ENCODE results near the gene KRTAP2-2.
"Not testable (repeated sequence)": the region's sequence is repeated elsewhere in the genome, so short reads cannot be mapped to it uniquely, and the experiment has no call there.

The KRTAP2-2 gene

GRCh38 chr17:41064301-41064700 is 9.3 kb upstream of the KRTAP2-2 start:
- no peak for DNase-seq (ENCODE audit: low read depth in 2 of 2)

- DNase-seq (ENCODE audit: low read depth in 2 of 2) = no peak
Measured at GRCh38 chr17:41063449-41063848, 8.4 kb upstream of the KRTAP2-2 start.

- no peak for DNase-seq (ENCODE audit: low read depth in 2 of 2)
Measured at GRCh38 chr17:41061964-41062363, 6.9 kb upstream of the KRTAP2-2 start.

GRCh38 chr17:41060052-41060604 is 5.1 kb upstream of the KRTAP2-2 start, which contains the start of gene KRTAP2-3:
KRTAP2-3 (minus strand) TSS chr17:41060114; CDS start chr17:41060050, 64 bp downstream.
- DNase-seq (ENCODE audit: low read depth in 2 of 2) = no peak

- DNase-seq (ENCODE audit: low read depth in 2 of 2) = not testable (repeated sequence)
Measured at GRCh38 chr17:41059276-41060051, 4.4 kb upstream of the KRTAP2-2 start.

GRCh38 chr17:41058741-41059140 is 3.7 kb upstream of the KRTAP2-2 start:
- no peak for DNase-seq (ENCODE audit: low read depth in 2 of 2)

- no peak for DNase-seq (ENCODE audit: low read depth in 2 of 2)
Measured at GRCh38 chr17:41057547-41057946, 2.5 kb upstream of the KRTAP2-2 start.

- DNase-seq (ENCODE audit: low read depth in 2 of 2) = not testable (repeated sequence)
Measured at GRCh38 chr17:41054556-41054955, 474 bp downstream of the KRTAP2-2 start.

- no peak for DNase-seq (ENCODE audit: low read depth in 2 of 2)
Measured at GRCh38 chr17:41054025-41054424, 1.0 kb downstream of the KRTAP2-2 start.

GRCh38 chr17:41052566-41052965 is 2.5 kb downstream of the KRTAP2-2 start:
- no peak for DNase-seq (ENCODE audit: low read depth in 2 of 2)

GRCh38 chr17:41049110-41049509 is 5.9 kb downstream of the KRTAP2-2 start:
- DNase-seq (ENCODE audit: low read depth in 2 of 2) = no peak

GRCh38 chr17:41048441-41048840 is 6.6 kb downstream of the KRTAP2-2 start:
- DNase-seq (ENCODE audit: low read depth in 2 of 2) = no peak

- DNase-seq (ENCODE audit: low read depth in 2 of 2) = not testable (repeated sequence)
Measured at GRCh38 chr17:41046735-41047465, 8.1 kb downstream of the KRTAP2-2 start, which contains the start of gene KRTAP2-1. KRTAP2-1 (minus strand) TSS chr17:41047316; CDS start chr17:41047267, 49 bp downstream.

GRCh38 chr17:41042953-41043352 is 12.1 kb downstream of the KRTAP2-2 start:
- no peak for DNase-seq (ENCODE audit: low read depth in 2 of 2)

- not testable (repeated sequence) for DNase-seq (ENCODE audit: low read depth in 2 of 2)
Measured at GRCh38 chr17:41040783-41041571, 14.1 kb downstream of the KRTAP2-2 start, which contains the start of gene KRTAP1-1. KRTAP1-1 (minus strand) TSS chr17:41041450; CDS start chr17:41041397, 53 bp downstream.

- DNase-seq (ENCODE audit: low read depth in 2 of 2) = no peak
Measured at GRCh38 chr17:41037853-41038350, 17.1 kb downstream of the KRTAP2-2 start.

- DNase-seq (ENCODE audit: low read depth in 2 of 2) = not testable (repeated sequence)
Measured at GRCh38 chr17:41034346-41034935, 20.6 kb downstream of the KRTAP2-2 start, which contains the start of gene KRTAP1-3. KRTAP1-3 (minus strand) TSS chr17:41034874; CDS start chr17:41034821, 53 bp downstream.

- no peak for DNase-seq (ENCODE audit: low read depth in 2 of 2)
Measured at GRCh38 chr17:41029633-41030245, 25.3 kb downstream of the KRTAP2-2 start, which contains the start of gene KRTAP1-4. KRTAP1-4 (minus strand) TSS chr17:41030195; CDS start chr17:41030078, 117 bp downstream.

- no peak for DNase-seq (ENCODE audit: low read depth in 2 of 2)
Measured at GRCh38 chr17:41026715-41027471, 28.1 kb downstream of the KRTAP2-2 start, which contains the start of gene KRTAP1-5. KRTAP1-5 (minus strand) TSS chr17:41027208; CDS start chr17:41027155, 53 bp downstream.
